Left forelimb (tissue), 1 donor: ENCODE data around the gene UCK2.
A peak's percentile ranks its signal among the peaks of the same experiment; 100 is the strongest.
"Not testable (repeated sequence)": the region's sequence is repeated elsewhere in the genome, so short reads cannot be mapped to it uniquely, and the experiment has no call there.

ENCODE experiments used
- DNase-seq: peaks from one replicate; pipeline ENCODE4 v3.0.0-alpha.2; 2018; ENCODE audit warnings: low spot score

The UCK2 gene

GRCh38 chr1:165827268-165828102 lies at the start of gene UCK2:
UCK2 (plus strand) TSS chr1:165827614; CDS start chr1:165827834, 220 bp downstream.
- DNase-seq: peak; percentile 89

- DNase-seq: not testable (repeated sequence)
Measured at GRCh38 chr1:165778197-165778596, 49.2 kb upstream of the UCK2 start.

- not testable (repeated sequence) for DNase-seq
Measured at GRCh38 chr1:165783519-165783918, 43.9 kb upstream of the UCK2 start.

- no peak for DNase-seq
Measured at GRCh38 chr1:165787741-165788140, 39.7 kb upstream of the UCK2 start.

- DNase-seq: no peak
Measured at GRCh38 chr1:165793951-165794350, 33.5 kb upstream of the UCK2 start.

- no peak for DNase-seq
Measured at GRCh38 chr1:165795894-165796293, 31.5 kb upstream of the UCK2 start.

GRCh38 chr1:165799387-165799786 lies 28.0 kb upstream of the UCK2 start:
- DNase-seq: no peak

GRCh38 chr1:165804513-165804912 lies 22.9 kb upstream of the UCK2 start:
- not testable (repeated sequence) for DNase-seq

GRCh38 chr1:165807613-165808012 lies 19.8 kb upstream of the UCK2 start:
- DNase-seq: no peak

- DNase-seq: no peak
Measured at GRCh38 chr1:165815725-165816124, 11.7 kb upstream of the UCK2 start.

GRCh38 chr1:165816157-165816556 lies 11.3 kb upstream of the UCK2 start:
- no peak for DNase-seq

- no peak for DNase-seq
Measured at GRCh38 chr1:165816826-165817497, 10.5 kb upstream of the UCK2 start.

GRCh38 chr1:165823552-165824268 lies 3.7 kb upstream of the UCK2 start:
- DNase-seq: no peak

GRCh38 chr1:165824269-165824643 lies 3.2 kb upstream of the UCK2 start:
- no peak for DNase-seq

GRCh38 chr1:165826565-165827267 lies 698 bp upstream of the UCK2 start:
- DNase-seq: no peak

- DNase-seq: peak; percentile 76
Measured at GRCh38 chr1:165828103-165828668, 772 bp downstream of the UCK2 start.

- peak; percentile 74 for DNase-seq
Measured at GRCh38 chr1:165828669-165829329, 1.4 kb downstream of the UCK2 start.

- no peak for DNase-seq
Measured at GRCh38 chr1:165829888-165830287, 2.5 kb downstream of the UCK2 start.

- no peak for DNase-seq
Measured at GRCh38 chr1:165831146-165831545, 3.7 kb downstream of the UCK2 start.

GRCh38 chr1:165832902-165833301 lies 5.5 kb downstream of the UCK2 start:
- no peak for DNase-seq

- DNase-seq: no peak
Measured at GRCh38 chr1:165833358-165833757, 5.9 kb downstream of the UCK2 start.
